Activated naive CD4-positive, alpha-beta T cell treated with anti-CD3 and anti-CD28 coated beads, Interleukin-2, amount 10 ng/mL, durations not matched to agents 7 days and 5 days (primary cell): ENCODE data around the gene PSMG2.

ENCODE experiments used
- CTCF ChIA-PET: fragments of 350-600 bp; sonication (Branson Sonifier 250); formaldehyde crosslinking; loops from one replicate; lab custom pipeline; 2021; ENCODE audit warnings: antibody characterized with exemption; lab: Charles Lee
- DNase-seq: peaks from one replicate; pipeline ENCODE4 v3.0.0-alpha.2; 2020
- H3K27ac Mint-ChIP-seq: one replicate; pipeline ENCODE4 v1.8.0; 2021; ENCODE audit warnings: mild to moderate bottlenecking, moderate library complexity, mixed read lengths
- H3K27me3 Mint-ChIP-seq: one replicate; pipeline ENCODE4 v1.8.0; 2021; ENCODE audit warnings: mild to moderate bottlenecking, mixed read lengths
- H3K36me3 Mint-ChIP-seq: one replicate; pipeline ENCODE4 v1.8.0; 2021; ENCODE audit warnings: mixed read lengths
- H3K4me1 Mint-ChIP-seq: one replicate; pipeline ENCODE4 v1.8.0; 2021; ENCODE audit warnings: mixed read lengths
- H3K4me3 Mint-ChIP-seq: one replicate; pipeline ENCODE4 v1.8.0; 2021; ENCODE audit warnings: mild to moderate bottlenecking, moderate library complexity, mixed read lengths
- H3K9me3 Mint-ChIP-seq: one replicate; pipeline ENCODE4 v1.8.0; 2021; ENCODE audit warnings: mixed read lengths

The PSMG2 gene, protein sequence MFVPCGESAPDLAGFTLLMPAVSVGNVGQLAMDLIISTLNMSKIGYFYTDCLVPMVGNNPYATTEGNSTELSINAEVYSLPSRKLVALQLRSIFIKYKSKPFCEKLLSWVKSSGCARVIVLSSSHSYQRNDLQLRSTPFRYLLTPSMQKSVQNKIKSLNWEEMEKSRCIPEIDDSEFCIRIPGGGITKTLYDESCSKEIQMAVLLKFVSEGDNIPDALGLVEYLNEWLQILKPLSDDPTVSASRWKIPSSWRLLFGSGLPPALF

GRCh38 chr18:12702221-12703095, at the start of gene PSMG2, which contains the start of gene CEP76:
Gene PSMG2, plus strand, starts transcription at chr18:12703042. Its CDS starts 66 bp downstream, at chr18:12703108.
Gene CEP76, minus strand, starts transcription at chr18:12702723. Its CDS starts 175 bp downstream, at chr18:12702548.
- Mint-ChIP-seq H3K36me3 (peaks cover 45% of the 10 kb centered on the region), H3K27ac (peak within 1 kb of the TSS; percentile 96), H3K4me1 (peaks cover 55% of the 10 kb centered on the region), H3K9me3 (no peaks in the 10 kb centered on the region), H3K4me3 (peak within 1 kb of the TSS; percentile 98), H3K27me3 (no peaks in the 10 kb centered on the region)
- DNase-seq, result peak; percentile 89
- CTCF ChIA-PET, result interaction anchor here (0.7 to 1.5 kb wide), 4 partner anchors 9 to 540 kb away, joined by 3 to 4 read pairs (median 4); no protein-coding TSS in a partner anchor

GRCh38 chr18:12654971-12655370, 47.9 kb upstream of the PSMG2 start:
- Mint-ChIP-seq H3K36me3 (peaks cover 7% of the 10 kb centered on the region), H3K27ac (no peak overlapping the region), H3K4me1 (peaks cover 25% of the 10 kb centered on the region), H3K9me3 (no peaks in the 10 kb centered on the region), H3K4me3 (no peak overlapping the region), H3K27me3 (peaks cover 43% of the 10 kb centered on the region)
- no peak for DNase-seq
- CTCF ChIA-PET, result no interaction called here

DNA sequence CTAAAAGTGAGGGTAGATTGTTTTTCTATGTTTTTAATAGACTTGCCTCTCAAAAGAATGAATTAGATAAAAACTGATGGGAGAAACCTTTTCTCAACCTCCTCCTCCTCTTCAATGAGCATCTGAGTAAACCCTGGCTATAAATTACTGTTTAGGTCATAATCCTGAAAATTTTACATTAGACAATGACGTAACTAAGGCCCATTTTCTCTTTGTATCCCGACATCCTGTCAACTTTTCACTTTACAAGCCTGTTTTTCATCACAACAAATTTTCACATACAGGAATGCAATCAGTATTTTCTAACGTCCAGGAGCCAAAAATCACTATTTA, 46.3 kb upstream of the PSMG2 start:
- H3K36me3 Mint-ChIP-seq, result peaks cover 7% of the 10 kb centered on the region
- no peak overlapping the region for H3K27ac Mint-ChIP-seq
- no peaks in the 10 kb centered on the region for H3K9me3 Mint-ChIP-seq
- H3K4me3 Mint-ChIP-seq, result peak overlapping the region; percentile 73
- DNase-seq, result no peak
- peaks cover 39% of the 10 kb centered on the region for H3K27me3 Mint-ChIP-seq
- CTCF ChIA-PET, result no interaction called here
- peaks cover 25% of the 10 kb centered on the region for H3K4me1 Mint-ChIP-seq

GRCh38 chr18:12656938-12657683, 45.7 kb upstream of the PSMG2 start:
- CTCF ChIA-PET, result no interaction called here
- Mint-ChIP-seq H3K27ac (no peak overlapping the region), H3K9me3 (no peaks in the 10 kb centered on the region), H3K4me1 (peaks cover 25% of the 10 kb centered on the region), H3K27me3 (peaks cover 36% of the 10 kb centered on the region), H3K36me3 (peaks cover 7% of the 10 kb centered on the region), H3K4me3 (peak overlapping the region; percentile 73)
- peak; percentile 32 for DNase-seq

GRCh38 chr18:12657684-12658425, 45.0 kb upstream of the PSMG2 start, which contains the start of gene SPIRE1:
Gene SPIRE1, minus strand, starts transcription at chr18:12658107. Its CDS starts 241 bp downstream, at chr18:12657866.
- Mint-ChIP-seq H3K4me3 (peak within 1 kb of the TSS; percentile 74), H3K9me3 (no peaks in the 10 kb centered on the region), H3K4me1 (peaks cover 23% of the 10 kb centered on the region), H3K27ac (no peak within 1 kb of the TSS), H3K27me3 (peaks cover 36% of the 10 kb centered on the region), H3K36me3 (peaks cover 7% of the 10 kb centered on the region)
- DNase-seq, result peak; percentile 54
- CTCF ChIA-PET, result interaction anchor here (1.2 to 2.4 kb wide), 2 partner anchors 264 to 277 kb away, joined by 3 to 29 read pairs; no protein-coding TSS in a partner anchor

DNA sequence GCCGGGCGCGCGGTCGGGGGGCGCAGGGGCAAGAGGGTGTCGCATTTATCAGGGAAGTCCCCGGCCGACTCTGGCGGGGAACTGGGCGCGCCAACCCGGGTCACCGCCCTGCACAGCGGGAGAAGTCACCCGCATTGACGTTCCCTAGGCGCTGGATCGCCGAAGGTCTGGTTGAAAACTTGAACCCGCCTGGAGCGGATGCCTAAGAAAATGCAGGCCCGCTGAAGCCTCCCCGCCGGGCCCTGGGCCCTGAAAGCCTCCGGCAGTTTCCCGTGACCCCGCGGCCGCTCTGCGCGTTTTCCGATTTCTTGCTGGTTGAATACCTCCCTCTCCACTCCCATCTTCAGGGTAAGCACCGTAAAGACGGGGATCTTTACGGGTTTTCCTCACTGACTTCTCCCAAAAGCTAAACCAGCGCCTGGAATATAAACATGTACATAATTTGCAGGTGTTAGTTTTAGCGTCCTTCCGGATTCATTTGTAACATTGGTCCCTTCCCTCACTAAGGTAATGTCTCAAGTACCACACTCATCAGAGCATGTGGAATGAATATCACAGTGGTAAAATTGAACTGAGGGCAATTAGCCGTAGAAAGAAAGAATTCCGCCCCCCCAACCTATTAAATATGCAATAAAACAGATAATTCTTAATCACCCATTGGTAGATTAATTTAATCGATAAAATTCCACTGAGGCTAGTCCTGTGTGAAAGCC, 44.3 kb upstream of the PSMG2 start:
- CTCF ChIA-PET, result interaction anchor here (1.2 to 2.4 kb wide), 4 partner anchors 114 to 276 kb away, joined by 3 to 29 read pairs (median 4); no protein-coding TSS in a partner anchor
- H3K27ac Mint-ChIP-seq, result no peak overlapping the region
- no peaks in the 10 kb centered on the region for H3K9me3 Mint-ChIP-seq
- H3K4me3 Mint-ChIP-seq, result peak overlapping the region; percentile 74
- peaks cover 16% of the 10 kb centered on the region for H3K4me1 Mint-ChIP-seq
- H3K36me3 Mint-ChIP-seq, result peaks cover 7% of the 10 kb centered on the region
- peak; percentile 30 for DNase-seq
- peaks cover 36% of the 10 kb centered on the region for H3K27me3 Mint-ChIP-seq

DNA sequence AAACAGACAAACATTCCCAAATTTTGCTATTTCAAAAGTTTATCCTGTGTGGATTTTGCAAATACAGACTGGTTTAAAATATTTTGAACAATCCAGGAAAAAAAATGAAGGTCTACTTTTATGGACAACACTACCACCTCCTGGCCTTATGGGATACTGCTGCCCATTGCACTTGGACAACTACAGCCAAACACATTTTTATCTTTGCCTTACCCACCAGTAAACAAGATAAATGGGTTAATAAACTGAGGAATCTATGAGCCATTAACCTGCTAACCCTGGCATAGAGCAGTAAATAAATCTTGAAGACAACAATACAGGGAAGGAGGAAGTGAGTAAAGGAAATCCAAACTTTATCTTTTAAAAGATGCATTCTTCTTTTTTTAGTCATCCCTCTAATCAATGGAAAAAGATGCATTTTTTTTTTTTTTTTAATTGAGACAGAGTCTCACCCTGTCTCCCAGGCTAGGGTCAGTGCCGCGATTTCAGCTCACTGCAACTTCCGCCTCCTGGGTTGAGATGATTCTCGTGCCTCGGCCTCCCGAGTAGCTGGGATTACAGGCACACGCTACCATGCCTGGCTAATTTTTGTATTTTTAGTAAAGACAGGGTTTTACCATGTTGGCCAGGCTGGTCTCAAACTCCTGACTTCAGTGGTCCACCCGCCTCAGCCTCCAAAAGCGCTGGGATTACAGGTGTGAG, 42.8 kb upstream of the PSMG2 start:
- no peak overlapping the region for H3K27ac Mint-ChIP-seq
- CTCF ChIA-PET, result interaction anchor here (0.7 to 2.4 kb wide), 9 partner anchors 48 to 333 kb away, joined by 3 to 29 read pairs (median 4); no protein-coding TSS in a partner anchor
- peaks cover 31% of the 10 kb centered on the region for H3K27me3 Mint-ChIP-seq
- H3K9me3 Mint-ChIP-seq, result no peaks in the 10 kb centered on the region
- peaks cover 7% of the 10 kb centered on the region for H3K36me3 Mint-ChIP-seq
- H3K4me3 Mint-ChIP-seq, result no peak overlapping the region
- DNase-seq, result peak; percentile 61
- peaks cover 13% of the 10 kb centered on the region for H3K4me1 Mint-ChIP-seq

- H3K9me3 Mint-ChIP-seq, result no peaks in the 10 kb centered on the region
- H3K27ac Mint-ChIP-seq, result no peak overlapping the region
- H3K4me3 Mint-ChIP-seq, result no peak overlapping the region
- no peaks in the 10 kb centered on the region for H3K4me1 Mint-ChIP-seq
- CTCF ChIA-PET, result interaction anchor here (1.5 kb wide), 1 partner anchor 277 kb away, joined by 5 read pairs; no protein-coding TSS in a partner anchor
- H3K36me3 Mint-ChIP-seq, result peaks cover 2% of the 10 kb centered on the region
- DNase-seq, result no peak
- no peaks in the 10 kb centered on the region for H3K27me3 Mint-ChIP-seq
Observed at GRCh38 chr18:12668041-12668440, 34.8 kb upstream of the PSMG2 start.

GRCh38 chr18:12679183-12679786, 23.6 kb upstream of the PSMG2 start:
- H3K27ac Mint-ChIP-seq, result peak overlapping the region; percentile 82
- peaks cover 28% of the 10 kb centered on the region for H3K36me3 Mint-ChIP-seq
- no peaks in the 10 kb centered on the region for H3K27me3 Mint-ChIP-seq
- H3K4me1 Mint-ChIP-seq, result peaks cover 10% of the 10 kb centered on the region
- H3K9me3 Mint-ChIP-seq, result no peaks in the 10 kb centered on the region
- CTCF ChIA-PET, result no interaction called here
- no peak overlapping the region for H3K4me3 Mint-ChIP-seq
- peak; percentile 23 for DNase-seq

DNA sequence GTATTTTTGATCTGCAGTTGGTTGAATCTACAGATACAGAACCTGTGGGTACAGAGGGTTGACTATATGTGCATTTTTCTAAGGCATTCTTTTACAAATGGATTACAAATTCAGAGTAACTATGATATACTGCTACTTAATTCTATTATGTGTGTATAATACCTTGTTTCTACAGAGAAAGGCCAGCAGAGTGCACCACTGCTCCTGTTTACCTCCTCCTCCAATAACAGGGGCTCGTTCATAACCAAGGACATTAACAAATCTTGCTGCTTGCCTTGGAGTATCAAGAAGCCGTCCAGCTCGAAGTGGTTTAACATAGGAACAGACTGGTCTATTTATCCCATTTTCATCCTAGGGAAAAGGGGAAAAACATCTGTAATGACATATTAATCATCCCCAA, 16.7 kb upstream of the PSMG2 start:
- Mint-ChIP-seq H3K4me3 (no peak overlapping the region), H3K27ac (no peak overlapping the region), H3K4me1 (peaks cover 4% of the 10 kb centered on the region), H3K36me3 (peaks cover 8% of the 10 kb centered on the region), H3K27me3 (no peaks in the 10 kb centered on the region), H3K9me3 (no peaks in the 10 kb centered on the region)
- DNase-seq, result no peak
- CTCF ChIA-PET, result interaction anchor here (1.1 to 1.6 kb wide), 2 partner anchors 39 to 248 kb away, joined by 3 to 4 read pairs; no protein-coding TSS in a partner anchor

GRCh38 chr18:12689256-12689850, 13.5 kb upstream of the PSMG2 start:
- Mint-ChIP-seq H3K36me3 (peaks cover 17% of the 10 kb centered on the region), H3K27ac (no peak overlapping the region), H3K4me3 (no peak overlapping the region), H3K4me1 (peaks cover 18% of the 10 kb centered on the region), H3K27me3 (no peaks in the 10 kb centered on the region), H3K9me3 (no peaks in the 10 kb centered on the region)
- DNase-seq, result no peak
- CTCF ChIA-PET, result no interaction called here
